Uterus (tissue), 4 donors: ENCODE results near the gene SIAE. TPM values are rescaled to one million over a fixed set of nuclear protein-coding genes. Genes with fewer than 3 reads are reported as not detected.

ENCODE experiments used
- DNase-seq, 2 donors: peaks; one replicate each; pipeline ENCODE4 v3.0.0-alpha.2; 2019 to 2020
- H3K27ac ChIP-seq, 2 donors: fragments of 200-600 bp; sonication (generic); 1 replicate in 1 of 2; 2 replicates in 1 of 2; pipeline ENCODE4 v1.5.1; 2016 to 2018
- H3K27me3 ChIP-seq, 2 donors: fragments of 200-600 bp; sonication (generic); one replicate each; pipeline ENCODE4 v1.5.1; 2018 to 2019; ENCODE audit warnings: control low read depth in 1 of 2
- H3K36me3 ChIP-seq, 2 donors: fragments of 200-600 bp; sonication (generic); one replicate each; pipeline ENCODE4 v1.5.1; 2019; ENCODE audit warnings: control low read depth in 1 of 2
- H3K4me1 ChIP-seq, 2 donors: fragments of 200-600 bp; sonication (generic); one replicate each; pipeline ENCODE4 v1.5.1; 2018 to 2019; ENCODE audit warnings: control low read depth in 1 of 2
- H3K4me3 ChIP-seq, 2 donors: fragments of 200-600 bp; sonication (generic); 1 replicate in 1 of 2; 2 replicates in 1 of 2; pipeline ENCODE4 v1.5.1; 2018 to 2019; ENCODE audit warnings: mild to moderate bottlenecking in 1 of 2
- H3K9me3 ChIP-seq, 2 donors: fragments of 200-600 bp; sonication (generic); one replicate each; pipeline ENCODE4 v1.5.1; 2019; ENCODE audit warnings: control low read depth in 1 of 2
- POLR2A ChIP-seq, 2 donors: fragments of 450-650 bp; IDR thresholded peaks; one replicate each; pipeline ENCODE4 v1.6.1; 2016; ENCODE audit warnings: antibody characterized with exemption in 2 of 2, mild to moderate bottlenecking in 1 of 2, moderate library complexity in 1 of 2
- intact Hi-C: fragments of 100-400 bp; cut with DNase I; formaldehyde crosslinking; loops from one replicate; pipeline ENCODE4 v1.15.1; 2023; ENCODE audit warnings: low total_unique reads
- small RNA-seq: library from RNA; depleted of rRNA; stranded (forward); fragments of <200 nt; gene quantifications from one replicate; pipeline ENCODE3, GENCODE V24; 2016
- total RNA-seq, 4 donors: library from RNA; depleted of rRNA in 3 of 4; stranded (reverse); fragments of >200 nt in 3 of 4; gene quantifications; one replicate each; pipeline versions ENCODE4 v1.1.0 to v1.2.4, GENCODE V29; 2014 to 2023
- TF ChIP-seq, protein P1 (sequence below), 4 experiments: fragments of 200-600 bp in 2 of 4; fragments of 450-650 bp in 2 of 4; sonication (generic) in 2 of 4; IDR thresholded peaks; one replicate each; pipeline ENCODE4 v1.5.1; 2016 to 2019; ENCODE audit warnings: antibody characterized with exemption in 4 of 4, mild to moderate bottlenecking in 2 of 4, moderate library complexity in 1 of 4
- donor health status: DM: yes; HTN: yes; CAD: no.

SIAE gene
- total RNA-seq, 4 donors from 2014 or later, result 0.77 to 7.5 (median 5.3) TPM

DNA sequence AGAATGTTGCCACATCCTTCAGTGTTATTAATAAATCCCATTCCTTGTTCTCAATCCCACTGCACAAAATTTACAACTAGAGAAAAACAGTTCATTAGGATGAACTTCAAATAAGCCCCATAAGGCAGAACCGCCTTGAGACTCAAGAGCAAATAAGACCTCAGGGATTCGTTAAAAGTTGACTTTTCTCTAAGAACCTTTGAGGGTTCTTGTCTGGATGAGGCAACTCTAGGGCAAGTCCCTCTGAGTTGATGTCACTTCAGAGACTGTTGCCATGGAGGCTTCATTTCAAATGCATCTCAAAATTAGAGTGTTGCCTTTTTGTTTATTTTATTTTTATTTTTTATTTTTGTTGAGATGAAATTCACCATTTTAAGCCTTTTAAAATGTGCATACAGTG, 82.1 kb downstream of the SIAE start:
- Histone ChIP-seq H3K27me3 (peaks cover 0 to 5% of the 10 kb centered on the region in 2 donors), H3K36me3 (no peaks in the 10 kb centered on the region), H3K27ac (no peak overlapping the region), H3K9me3 (no peaks in the 10 kb centered on the region), H3K4me1 (no peaks in the 10 kb centered on the region), H3K4me3 (no peak overlapping the region)
- TF ChIP-seq POLR2A (IDR thresholded peaks at IDR 0.05), result no peak
- TF ChIP-seq, protein P1, sequence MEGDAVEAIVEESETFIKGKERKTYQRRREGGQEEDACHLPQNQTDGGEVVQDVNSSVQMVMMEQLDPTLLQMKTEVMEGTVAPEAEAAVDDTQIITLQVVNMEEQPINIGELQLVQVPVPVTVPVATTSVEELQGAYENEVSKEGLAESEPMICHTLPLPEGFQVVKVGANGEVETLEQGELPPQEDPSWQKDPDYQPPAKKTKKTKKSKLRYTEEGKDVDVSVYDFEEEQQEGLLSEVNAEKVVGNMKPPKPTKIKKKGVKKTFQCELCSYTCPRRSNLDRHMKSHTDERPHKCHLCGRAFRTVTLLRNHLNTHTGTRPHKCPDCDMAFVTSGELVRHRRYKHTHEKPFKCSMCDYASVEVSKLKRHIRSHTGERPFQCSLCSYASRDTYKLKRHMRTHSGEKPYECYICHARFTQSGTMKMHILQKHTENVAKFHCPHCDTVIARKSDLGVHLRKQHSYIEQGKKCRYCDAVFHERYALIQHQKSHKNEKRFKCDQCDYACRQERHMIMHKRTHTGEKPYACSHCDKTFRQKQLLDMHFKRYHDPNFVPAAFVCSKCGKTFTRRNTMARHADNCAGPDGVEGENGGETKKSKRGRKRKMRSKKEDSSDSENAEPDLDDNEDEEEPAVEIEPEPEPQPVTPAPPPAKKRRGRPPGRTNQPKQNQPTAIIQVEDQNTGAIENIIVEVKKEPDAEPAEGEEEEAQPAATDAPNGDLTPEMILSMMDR (IDR thresholded peaks at IDR 0.05), result no peak
- intact Hi-C loops, result no loop called here
- no peak for DNase-seq

DNA sequence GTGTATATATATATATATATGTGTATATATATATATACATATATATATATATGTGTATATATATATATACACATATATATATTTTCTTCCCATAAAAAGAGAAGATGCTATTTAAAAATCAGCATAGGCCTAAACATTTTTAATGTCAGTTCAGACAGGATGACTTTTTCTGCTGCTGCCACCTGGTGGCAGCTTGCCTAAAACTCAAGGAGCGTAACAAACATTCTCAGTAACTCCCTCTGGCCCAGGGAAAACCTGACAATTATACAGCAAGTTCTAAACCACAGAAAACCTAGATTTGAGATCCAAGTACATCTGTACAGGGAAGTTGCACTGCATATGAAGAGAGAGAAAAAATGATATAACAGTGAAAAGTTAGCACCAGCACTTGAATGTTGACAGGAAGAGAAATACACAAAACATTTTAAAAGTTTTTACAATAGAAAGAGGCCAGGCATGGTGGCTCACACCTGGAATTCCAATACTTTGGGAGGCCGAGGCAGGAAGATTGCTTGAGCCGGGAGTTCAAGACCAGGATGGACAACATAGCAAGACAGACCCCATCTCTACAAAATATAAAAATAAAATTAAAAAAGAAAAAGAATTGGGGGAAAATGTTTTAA, 87.2 kb downstream of the SIAE start:
- peak in 1 of 2 donors; percentile 18 for DNase-seq
- Histone ChIP-seq H3K9me3 (no peaks in the 10 kb centered on the region), H3K4me3 (no peak overlapping the region), H3K36me3 (no peaks in the 10 kb centered on the region), H3K27ac (no peak overlapping the region), H3K27me3 (no peaks in the 10 kb centered on the region), H3K4me1 (no peaks in the 10 kb centered on the region)
- intact Hi-C loops, result no loop called here
- no peak for TF ChIP-seq POLR2A (IDR thresholded peaks at IDR 0.05)
- TF ChIP-seq, protein P1 (IDR thresholded peaks at IDR 0.05), result peak in 3 of 4 experiments; percentile 25 to 40 (median 36)

DNA sequence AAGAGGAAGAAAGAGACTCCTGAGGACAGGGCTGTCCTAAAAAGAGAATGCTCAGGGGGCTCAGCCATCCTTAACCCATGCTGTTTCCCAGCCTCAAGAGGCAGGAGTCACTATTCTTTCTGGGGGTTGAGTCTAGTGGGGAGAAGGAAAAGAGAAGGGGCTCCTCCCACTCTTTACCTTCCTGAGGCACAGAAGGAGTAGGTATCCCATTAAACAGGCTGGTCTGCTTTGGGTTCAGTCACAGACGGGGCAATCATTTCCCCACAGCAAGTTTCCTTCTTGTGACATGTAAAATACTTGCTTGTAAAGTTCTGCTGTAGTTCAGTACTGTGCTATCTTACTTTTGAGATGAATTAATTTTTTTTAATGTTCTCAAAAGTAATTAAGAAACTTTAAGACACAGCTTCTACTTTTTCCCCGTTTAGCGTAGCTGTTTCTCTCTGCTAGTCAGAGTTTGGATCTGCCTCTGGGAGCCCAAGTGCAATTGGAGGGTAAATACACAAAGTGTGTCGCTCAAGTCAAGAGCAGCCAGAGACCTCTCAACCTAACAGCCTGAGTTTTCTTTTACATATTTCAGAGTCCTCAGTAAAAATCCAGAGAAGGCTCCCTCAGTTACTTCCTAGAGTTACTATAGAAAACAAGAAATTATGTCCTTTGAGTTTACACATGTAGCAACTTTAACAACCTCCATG, 88.7 kb downstream of the SIAE start:
- Histone ChIP-seq H3K4me3 (no peak overlapping the region), H3K36me3 (no peaks in the 10 kb centered on the region), H3K9me3 (no peaks in the 10 kb centered on the region), H3K4me1 (no peaks in the 10 kb centered on the region), H3K27me3 (no peaks in the 10 kb centered on the region), H3K27ac (no peak overlapping the region)
- TF ChIP-seq, protein P1 (IDR thresholded peaks at IDR 0.05), result no peak
- no peak for TF ChIP-seq POLR2A (IDR thresholded peaks at IDR 0.05)
- DNase-seq, result no peak
- intact Hi-C loops, result no loop called here

DNA sequence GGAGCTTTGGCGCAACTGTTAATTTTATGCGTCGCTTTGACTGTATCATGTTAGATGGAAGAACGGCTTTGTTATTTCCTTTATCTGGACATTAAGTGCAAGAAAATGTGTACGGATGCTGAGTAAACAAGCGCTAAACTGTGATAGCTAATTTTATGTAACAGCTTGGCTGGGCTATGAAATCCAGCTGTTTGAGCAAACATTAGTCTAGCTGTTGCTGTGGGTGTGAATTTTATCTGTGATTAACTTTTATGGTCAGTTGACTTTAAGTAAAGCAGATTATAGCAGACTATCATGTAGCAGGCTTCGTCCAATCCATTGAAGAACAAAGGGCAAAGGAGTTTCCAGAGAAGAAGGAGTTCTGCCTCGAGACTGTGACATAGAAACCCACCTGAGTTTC, 89.8 kb downstream of the SIAE start:
- TF ChIP-seq, protein P1 (IDR thresholded peaks at IDR 0.05), result no peak
- no peak for TF ChIP-seq POLR2A (IDR thresholded peaks at IDR 0.05)
- H3K4me1 ChIP-seq, result no peaks in the 10 kb centered on the region
- no peak for DNase-seq
- H3K27me3 ChIP-seq, result no peaks in the 10 kb centered on the region
- intact Hi-C loops, result no loop called here
- no peaks in the 10 kb centered on the region for H3K36me3 ChIP-seq
- H3K9me3 ChIP-seq, result no peaks in the 10 kb centered on the region
- no peak overlapping the region for H3K4me3 ChIP-seq
- H3K27ac ChIP-seq, result no peak overlapping the region

Small RNA genes lying within 50 kb of the gene (small RNA-seq; reads per million reads assigned to genes)
- not detected for gene RNA5SP352

Other genes with a start within 250 kb of the SIAE start
- gene OR8B4, start 248.9 kb downstream of the SIAE start, total RNA-seq, result not detected
- not detected for gene OR8B8, start 228.0 kb downstream of the SIAE start, total RNA-seq
- not detected for gene OR8B12, start 130.1 kb downstream of the SIAE start, total RNA-seq
- not detected for gene OR8A1, start 103.7 kb downstream of the SIAE start, total RNA-seq
- gene PANX3, start 62.3 kb downstream of the SIAE start, total RNA-seq, result not detected
- gene TBRG1, start 50.9 kb downstream of the SIAE start, total RNA-seq, result 10 to 100 TPM; 25.4 to 61.0 (median 38.9) TPM
- 1 to 10 TPM in 3 of 4 donors, under 1 TPM in 1; 0.51 to 9.0 (median 2.7) TPM for gene SPA17, start 165 bp upstream of the SIAE start, total RNA-seq
- 10 to 100 TPM in 1 of 4 donors, under 1 TPM in 1, not detected in 2; 0.62 to 16.4 TPM for gene NRGN, start 66.2 kb upstream of the SIAE start, total RNA-seq
- gene VSIG2, start 78.5 kb upstream of the SIAE start, total RNA-seq, result 1 to 10 TPM in 2 of 4 donors, not detected in 2; 1.9 to 2.2 TPM
- 10 to 100 TPM; 18.7 to 91.6 (median 47.7) TPM for gene ESAM, start 88.6 kb upstream of the SIAE start, total RNA-seq
- gene MSANTD2, start 126.7 kb upstream of the SIAE start, total RNA-seq, result 10 to 100 TPM in 3 of 4 donors, 1 to 10 TPM in 1; 5.1 to 36.6 (median 24.5) TPM
- gene ROBO3, start 191.7 kb upstream of the SIAE start, total RNA-seq, result 10 to 100 TPM in 2 of 4 donors, 1 to 10 TPM in 2; 7.1 to 21.8 (median 11.1) TPM
- 10 to 100 TPM; 11.2 to 96.6 (median 46.6) TPM for gene ROBO4, start 224.1 kb upstream of the SIAE start, total RNA-seq
- not detected for gene HEPN1, start 245.5 kb upstream of the SIAE start, total RNA-seq